ENCODE results near the gene BRCA2. TPM values are rescaled to one million over a fixed set of nuclear protein-coding genes. Genes with fewer than 3 reads are reported as not detected.

Gene BRCA2
- total and polyA plus RNA-seq, 2 donors (not counting 1 experiment from before 2014, with no cell fraction given), result 1.2 to 6.0 TPM

- no peaks in the 10 kb centered on the region for H3K27me3 ChIP-seq (replicated peaks in 1 of 4; ENCODE audit: control extremely low read depth in 1 of 4, control insufficient read depth in 3 of 4, insufficient read depth in 4 of 4, low read length in 3 of 4)
- no peaks in the 10 kb centered on the region for H3K36me3 ChIP-seq (replicated peaks in 1 of 2; ENCODE audit: control extremely low read depth in 1 of 2, control insufficient read depth in 1 of 2, extremely low read depth in 1 of 2, insufficient read depth in 2 of 2, low read length in 1 of 2)
- no peak overlapping the region for H3K27ac ChIP-seq (ENCODE audit: low read length in 2 of 2)
- WGBS (ENCODE audit: insufficient coverage), result 0% methylated on average over 1 of the region's 4 CpGs
- H3K27me3 Mint-ChIP-seq, result no peaks in the 10 kb centered on the region
- H3K9me3 Mint-ChIP-seq (ENCODE audit: insufficient read depth), result no peaks in the 10 kb centered on the region
- intact Hi-C loops (cut with micrococcal nuclease), result no loop called here
- H3K4me1 ChIP-seq (ENCODE audit: control insufficient read depth in 2 of 2, insufficient read depth in 2 of 2, low read length in 2 of 2), result peaks cover 0 to 3% of the 10 kb centered on the region in 2 donors
- TF ChIP-seq EZH2 (IDR thresholded peaks at IDR 0.05; ENCODE audit: borderline replicate concordance, insufficient read depth, low read depth, low read length, poor library complexity, severe bottlenecking), result no peak
- TF ChIP-seq, protein P1, sequence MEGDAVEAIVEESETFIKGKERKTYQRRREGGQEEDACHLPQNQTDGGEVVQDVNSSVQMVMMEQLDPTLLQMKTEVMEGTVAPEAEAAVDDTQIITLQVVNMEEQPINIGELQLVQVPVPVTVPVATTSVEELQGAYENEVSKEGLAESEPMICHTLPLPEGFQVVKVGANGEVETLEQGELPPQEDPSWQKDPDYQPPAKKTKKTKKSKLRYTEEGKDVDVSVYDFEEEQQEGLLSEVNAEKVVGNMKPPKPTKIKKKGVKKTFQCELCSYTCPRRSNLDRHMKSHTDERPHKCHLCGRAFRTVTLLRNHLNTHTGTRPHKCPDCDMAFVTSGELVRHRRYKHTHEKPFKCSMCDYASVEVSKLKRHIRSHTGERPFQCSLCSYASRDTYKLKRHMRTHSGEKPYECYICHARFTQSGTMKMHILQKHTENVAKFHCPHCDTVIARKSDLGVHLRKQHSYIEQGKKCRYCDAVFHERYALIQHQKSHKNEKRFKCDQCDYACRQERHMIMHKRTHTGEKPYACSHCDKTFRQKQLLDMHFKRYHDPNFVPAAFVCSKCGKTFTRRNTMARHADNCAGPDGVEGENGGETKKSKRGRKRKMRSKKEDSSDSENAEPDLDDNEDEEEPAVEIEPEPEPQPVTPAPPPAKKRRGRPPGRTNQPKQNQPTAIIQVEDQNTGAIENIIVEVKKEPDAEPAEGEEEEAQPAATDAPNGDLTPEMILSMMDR (IDR thresholded peaks at IDR 0.05), result no peak
- H3K79me2 ChIP-seq (ENCODE audit: control insufficient read depth, insufficient read depth, low read length), result no peaks in the 10 kb centered on the region
- H3K9me3 ChIP-seq (ENCODE audit: control extremely low read depth in 1 of 3, control insufficient read depth in 2 of 3, insufficient read depth in 1 of 3, low read length in 2 of 3), result no peaks in the 10 kb centered on the region
- ChIA-PET CTCF (no interaction called here), POLR2A (no interaction called here)
- no peak for ATAC-seq (ENCODE audit: low read depth)
- no peak overlapping the region for H3K9ac ChIP-seq (ENCODE audit: low read length)
- no peak overlapping the region for H3K27ac Mint-ChIP-seq
- H3K4me1 Mint-ChIP-seq, result peaks cover 5% of the 10 kb centered on the region
- H3K4me3 ChIP-seq (ENCODE audit: control extremely low read depth in 1 of 5, extremely low read depth in 1 of 5, insufficient read depth in 1 of 5, low read depth in 2 of 5, low read length in 4 of 5), result no peak overlapping the region
- no peak overlapping the region for H2AFZ ChIP-seq (ENCODE audit: insufficient read depth, low read depth, low read length, poor library complexity, severe bottlenecking)
- no peak for DNase-seq
- H3K4me3 Mint-ChIP-seq, result no peak overlapping the region
- H4K20me1 ChIP-seq (ENCODE audit: control insufficient read depth, insufficient read depth, low read length, poor library complexity, severe bottlenecking), result no peaks in the 10 kb centered on the region
- H3K4me2 ChIP-seq (replicated peaks; ENCODE audit: low read depth, low read length, poor library complexity, severe bottlenecking), result no peak overlapping the region
Measured at GRCh38 chr13:32390048-32390447, 74.7 kb downstream of the BRCA2 start.

DNA sequence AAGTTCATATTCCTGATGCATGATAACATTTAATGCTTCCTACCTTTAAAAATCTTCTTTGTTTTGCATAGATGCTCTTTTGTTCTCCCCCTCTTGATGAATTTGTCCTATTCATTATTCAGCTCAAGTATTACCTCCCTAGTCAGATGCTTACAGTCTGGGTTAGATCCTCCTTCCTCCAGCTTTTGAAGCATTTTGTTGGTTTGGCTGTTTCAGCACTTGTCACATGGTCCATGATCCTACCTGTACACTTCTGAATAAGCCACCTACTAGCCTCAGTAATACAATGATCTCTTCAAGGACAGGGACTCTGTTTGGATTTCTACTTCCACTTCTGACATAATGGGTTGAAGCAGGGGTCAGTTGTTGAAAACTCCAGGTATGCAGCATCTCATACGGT lies 75.2 kb downstream of the BRCA2 start:
- Histone ChIP-seq H3K9ac (ENCODE audit: low read length) (no peak overlapping the region), H2AFZ (ENCODE audit: insufficient read depth, low read depth, low read length, poor library complexity, severe bottlenecking) (no peak overlapping the region), H3K9me3 (ENCODE audit: control extremely low read depth in 1 of 3, control insufficient read depth in 2 of 3, insufficient read depth in 1 of 3, low read length in 2 of 3) (no peaks in the 10 kb centered on the region), H3K27me3 (replicated peaks in 1 of 4; ENCODE audit: control extremely low read depth in 1 of 4, control insufficient read depth in 3 of 4, insufficient read depth in 4 of 4, low read length in 3 of 4) (no peaks in the 10 kb centered on the region), H3K4me3 (ENCODE audit: control extremely low read depth in 1 of 5, extremely low read depth in 1 of 5, insufficient read depth in 1 of 5, low read depth in 2 of 5, low read length in 4 of 5) (no peak overlapping the region), H3K79me2 (ENCODE audit: control insufficient read depth, insufficient read depth, low read length) (no peaks in the 10 kb centered on the region), H4K20me1 (ENCODE audit: control insufficient read depth, insufficient read depth, low read length, poor library complexity, severe bottlenecking) (no peaks in the 10 kb centered on the region), H3K4me2 (replicated peaks; ENCODE audit: low read depth, low read length, poor library complexity, severe bottlenecking) (no peak overlapping the region), H3K36me3 (replicated peaks in 1 of 2; ENCODE audit: control extremely low read depth in 1 of 2, control insufficient read depth in 1 of 2, extremely low read depth in 1 of 2, insufficient read depth in 2 of 2, low read length in 1 of 2) (no peaks in the 10 kb centered on the region), H3K4me1 (ENCODE audit: control insufficient read depth in 2 of 2, insufficient read depth in 2 of 2, low read length in 2 of 2) (peaks cover 0 to 3% of the 10 kb centered on the region in 2 donors), H3K27ac (ENCODE audit: low read length in 2 of 2) (no peak overlapping the region)
- H3K4me3 Mint-ChIP-seq, result no peak overlapping the region
- no peak overlapping the region for H3K27ac Mint-ChIP-seq
- WGBS (ENCODE audit: insufficient coverage), result no CpG with 5 or more reads among the region's 1 CpG
- no peaks in the 10 kb centered on the region for H3K27me3 Mint-ChIP-seq
- no peak for ATAC-seq (ENCODE audit: low read depth)
- POLR2A ChIA-PET, result no interaction called here
- TF ChIP-seq, protein P1 (IDR thresholded peaks at IDR 0.05), result no peak
- TF ChIP-seq EZH2 (IDR thresholded peaks at IDR 0.05; ENCODE audit: borderline replicate concordance, insufficient read depth, low read depth, low read length, poor library complexity, severe bottlenecking), result no peak
- intact Hi-C loops (cut with micrococcal nuclease), result no loop called here
- CTCF ChIA-PET, result no interaction called here
- no peaks in the 10 kb centered on the region for H3K9me3 Mint-ChIP-seq (ENCODE audit: insufficient read depth)
- peaks cover 5% of the 10 kb centered on the region for H3K4me1 Mint-ChIP-seq
- no peak for DNase-seq

Measured in B cell (primary cell).